ENCODE results near the gene TEN1.

Gene TEN1

GRCh38 chr17:76007850-76008165, 28.8 kb downstream of the TEN1 start:
- FAIRE-seq: no peak

- no peak for FAIRE-seq
These were observed 29.2 kb downstream of the TEN1 start for GRCh38 chr17:76008208-76008607.

- no peak for FAIRE-seq
These were observed 29.8 kb downstream of the TEN1 start for GRCh38 chr17:76008630-76009425.

GRCh38 chr17:76009447-76009846, 30.4 kb downstream of the TEN1 start:
- no peak for FAIRE-seq

GRCh38 chr17:76009969-76010661, 31.1 kb downstream of the TEN1 start:
- FAIRE-seq: no peak

- no peak for FAIRE-seq
These were observed 32.9 kb downstream of the TEN1 start for GRCh38 chr17:76011951-76012350.

- no peak for FAIRE-seq
These were observed 34.4 kb downstream of the TEN1 start for GRCh38 chr17:76013377-76013932.

GRCh38 chr17:76014100-76014924, 35.3 kb downstream of the TEN1 start:
- FAIRE-seq: no peak

GRCh38 chr17:76014925-76015261, 35.9 kb downstream of the TEN1 start:
- no peak for FAIRE-seq

GRCh38 chr17:76017481-76018339, 38.7 kb downstream of the TEN1 start:
- no peak for FAIRE-seq

GRCh38 chr17:76018340-76018680, 39.3 kb downstream of the TEN1 start:
- FAIRE-seq: no peak

GRCh38 chr17:76018801-76019200, 39.8 kb downstream of the TEN1 start:
- no peak for FAIRE-seq

- no peak for FAIRE-seq
These were observed 40.9 kb downstream of the TEN1 start for GRCh38 chr17:76019833-76020467.

GRCh38 chr17:76022285-76022684, 43.2 kb downstream of the TEN1 start:
- no peak for FAIRE-seq

GRCh38 chr17:76022973-76023899, 44.2 kb downstream of the TEN1 start:
- no peak for FAIRE-seq

- no peak for FAIRE-seq
These were observed 44.8 kb downstream of the TEN1 start for GRCh38 chr17:76023900-76024237.

GRCh38 chr17:76024353-76024752, 45.3 kb downstream of the TEN1 start:
- no peak for FAIRE-seq

- no peak for FAIRE-seq
These were observed 46.3 kb downstream of the TEN1 start for GRCh38 chr17:76025294-76025693.

GRCh38 chr17:76026714-76027158, 47.7 kb downstream of the TEN1 start:
- no peak for FAIRE-seq

- no peak for FAIRE-seq
These were observed 48.3 kb downstream of the TEN1 start, which contains the start of gene EVPL for GRCh38 chr17:76027159-76027839. EVPL (minus strand) TSS chr17:76027306; CDS start chr17:76027198, 108 bp downstream.

Measured in A204.1 (cell line).